DND-41 (cell line): ENCODE results near the gene VWA8.

Experiments
- EZH2 ChIP-seq: IDR thresholded peaks from 3 replicates; pipeline ENCODE4 v1.6.1; 2012; ENCODE audit warnings: borderline replicate concordance, low read depth, mild to moderate bottlenecking, moderate library complexity, low read length, inconsistent platforms; ENCODE audit not compliant: severe bottlenecking
- TF ChIP-seq, protein P1 (sequence below): IDR thresholded peaks from 2 replicates; pipeline ENCODE4 v1.5.1; 2012; ENCODE audit warnings: borderline replicate concordance, low read length, moderate library complexity, mild to moderate bottlenecking; ENCODE audit not compliant: poor library complexity, severe bottlenecking; ENCODE audit errors: extremely low read depth

- TF ChIP-seq, protein P1, sequence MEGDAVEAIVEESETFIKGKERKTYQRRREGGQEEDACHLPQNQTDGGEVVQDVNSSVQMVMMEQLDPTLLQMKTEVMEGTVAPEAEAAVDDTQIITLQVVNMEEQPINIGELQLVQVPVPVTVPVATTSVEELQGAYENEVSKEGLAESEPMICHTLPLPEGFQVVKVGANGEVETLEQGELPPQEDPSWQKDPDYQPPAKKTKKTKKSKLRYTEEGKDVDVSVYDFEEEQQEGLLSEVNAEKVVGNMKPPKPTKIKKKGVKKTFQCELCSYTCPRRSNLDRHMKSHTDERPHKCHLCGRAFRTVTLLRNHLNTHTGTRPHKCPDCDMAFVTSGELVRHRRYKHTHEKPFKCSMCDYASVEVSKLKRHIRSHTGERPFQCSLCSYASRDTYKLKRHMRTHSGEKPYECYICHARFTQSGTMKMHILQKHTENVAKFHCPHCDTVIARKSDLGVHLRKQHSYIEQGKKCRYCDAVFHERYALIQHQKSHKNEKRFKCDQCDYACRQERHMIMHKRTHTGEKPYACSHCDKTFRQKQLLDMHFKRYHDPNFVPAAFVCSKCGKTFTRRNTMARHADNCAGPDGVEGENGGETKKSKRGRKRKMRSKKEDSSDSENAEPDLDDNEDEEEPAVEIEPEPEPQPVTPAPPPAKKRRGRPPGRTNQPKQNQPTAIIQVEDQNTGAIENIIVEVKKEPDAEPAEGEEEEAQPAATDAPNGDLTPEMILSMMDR = no peak
- no peak for TF ChIP-seq EZH2
Measured at GRCh38 chr13:41740479-41740878, 220.4 kb downstream of the VWA8 start.
